Type B pancreatic cell (in vitro differentiated cells): ENCODE results near the gene LINC01488. TPM values are rescaled to one million over a fixed set of nuclear protein-coding genes. Genes with fewer than 3 reads are reported as not detected.

ENCODE experiments used
- DNase-seq: peaks from one replicate; pipeline ENCODE4 v3.0.0; 2021; ENCODE audit warnings: mixed read lengths; ENCODE audit not compliant: unreplicated experiment; ENCODE audit errors: extremely low spot score
- H3K27ac Mint-ChIP-seq: 2 replicates; pipeline ENCODE4 v1.8.0; 2021; ENCODE audit warnings: mild to moderate bottlenecking, mixed read lengths
- H3K27me3 Mint-ChIP-seq: 2 replicates; pipeline ENCODE4 v1.8.0; 2021; ENCODE audit warnings: mixed read lengths
- H3K36me3 Mint-ChIP-seq: 2 replicates; pipeline ENCODE4 v1.8.0; 2021; ENCODE audit warnings: mixed read lengths
- H3K4me1 Mint-ChIP-seq: one replicate; pipeline ENCODE4 v1.8.0; 2021; ENCODE audit warnings: mixed read lengths; ENCODE audit not compliant: unreplicated experiment
- H3K4me3 Mint-ChIP-seq: 2 replicates; pipeline ENCODE4 v1.8.0; 2021; ENCODE audit warnings: mild to moderate bottlenecking, mixed read lengths
- H3K9me3 Mint-ChIP-seq: 2 replicates; pipeline ENCODE4 v1.8.0; 2021; ENCODE audit warnings: mixed read lengths
- CTCF ChIP-seq: fragments of 200-600 bp; sonication (generic); conservative IDR thresholded peaks from 2 replicates; pipeline ENCODE4 v1.5.0; 2021; ENCODE audit warnings: antibody characterized with exemption, mild to moderate bottlenecking
- long read RNA-seq: library from polyadenylated mRNA; unstranded; transcript quantifications from one replicate; pipeline ENCODE4 v2.0.0, GENCODE V29; 2020
- total RNA-seq: library from RNA; stranded (reverse); gene quantifications from 2 replicates; pipeline ENCODE4 v1.2.1, GENCODE V29; 2021; ENCODE audit warnings: low replicate concordance

Gene LINC01488
- total RNA-seq: not detected in 2 replicates
- long read RNA-seq: 0 reads

- Mint-ChIP-seq H3K36me3 (no peaks in the 10 kb centered on the region), H3K4me1 (peaks cover 9% of the 10 kb centered on the region), H3K9me3 (no peaks in the 10 kb centered on the region), H3K27me3 (peaks cover 3% of the 10 kb centered on the region), H3K27ac (no peak within 1 kb of the TSS), H3K4me3 (peak within 1 kb of the TSS; percentile 44)
- no peak for TF ChIP-seq CTCF
- no peak for DNase-seq
These were observed at the start of gene LINC01488 for GRCh38 chr11:69481393-69481844. TSS of gene LINC01488 (plus strand) at chr11:69481663.

- Mint-ChIP-seq H3K27ac (no peak overlapping the region), H3K27me3 (peaks cover 4% of the 10 kb centered on the region), H3K9me3 (no peaks in the 10 kb centered on the region), H3K36me3 (no peaks in the 10 kb centered on the region), H3K4me1 (peaks cover 32% of the 10 kb centered on the region), H3K4me3 (no peak overlapping the region)
- no peak for DNase-seq
- no peak for TF ChIP-seq CTCF
These were observed 49.3 kb upstream of the LINC01488 start for GRCh38 chr11:69431893-69432738.

GRCh38 chr11:69433741-69434140 lies 47.7 kb upstream of the LINC01488 start:
- H3K36me3 Mint-ChIP-seq: no peaks in the 10 kb centered on the region
- no peaks in the 10 kb centered on the region for H3K9me3 Mint-ChIP-seq
- peaks cover 4% of the 10 kb centered on the region for H3K27me3 Mint-ChIP-seq
- no peak for TF ChIP-seq CTCF
- no peak for DNase-seq
- H3K27ac Mint-ChIP-seq: no peak overlapping the region
- H3K4me1 Mint-ChIP-seq: peaks cover 45% of the 10 kb centered on the region
- H3K4me3 Mint-ChIP-seq: no peak overlapping the region

GRCh38 chr11:69434471-69434931 lies 47.0 kb upstream of the LINC01488 start:
- no peak for DNase-seq
- Mint-ChIP-seq H3K27me3 (peaks cover 4% of the 10 kb centered on the region), H3K27ac (peak overlapping the region; percentile 83), H3K9me3 (no peaks in the 10 kb centered on the region), H3K4me1 (peaks cover 45% of the 10 kb centered on the region), H3K4me3 (no peak overlapping the region), H3K36me3 (no peaks in the 10 kb centered on the region)
- no peak for TF ChIP-seq CTCF

- H3K27ac Mint-ChIP-seq: peak overlapping the region; percentile 83
- H3K4me3 Mint-ChIP-seq: peak overlapping the region; percentile 28
- H3K36me3 Mint-ChIP-seq: no peaks in the 10 kb centered on the region
- peaks cover 4% of the 10 kb centered on the region for H3K27me3 Mint-ChIP-seq
- peaks cover 45% of the 10 kb centered on the region for H3K4me1 Mint-ChIP-seq
- H3K9me3 Mint-ChIP-seq: no peaks in the 10 kb centered on the region
- TF ChIP-seq CTCF: no peak
- no peak for DNase-seq
These were observed 46.1 kb upstream of the LINC01488 start for GRCh38 chr11:69435161-69435986.
